GM18508 (cell line): ENCODE measurements around the gene CDIP1.

Source experiments
- ATAC-seq: cut with Tn5 transposase; IDR thresholded peaks from one replicate; pipeline ENCODE4 v1.9.1; 2021; ENCODE audit warnings: moderate number of reproducible peaks; ENCODE audit not compliant: insufficient read depth, unreplicated experiment

The CDIP1 gene

GRCh38 chr16:4544473-4544872 is 5.9 kb upstream of the CDIP1 start:
- ATAC-seq, result no peak

DNA sequence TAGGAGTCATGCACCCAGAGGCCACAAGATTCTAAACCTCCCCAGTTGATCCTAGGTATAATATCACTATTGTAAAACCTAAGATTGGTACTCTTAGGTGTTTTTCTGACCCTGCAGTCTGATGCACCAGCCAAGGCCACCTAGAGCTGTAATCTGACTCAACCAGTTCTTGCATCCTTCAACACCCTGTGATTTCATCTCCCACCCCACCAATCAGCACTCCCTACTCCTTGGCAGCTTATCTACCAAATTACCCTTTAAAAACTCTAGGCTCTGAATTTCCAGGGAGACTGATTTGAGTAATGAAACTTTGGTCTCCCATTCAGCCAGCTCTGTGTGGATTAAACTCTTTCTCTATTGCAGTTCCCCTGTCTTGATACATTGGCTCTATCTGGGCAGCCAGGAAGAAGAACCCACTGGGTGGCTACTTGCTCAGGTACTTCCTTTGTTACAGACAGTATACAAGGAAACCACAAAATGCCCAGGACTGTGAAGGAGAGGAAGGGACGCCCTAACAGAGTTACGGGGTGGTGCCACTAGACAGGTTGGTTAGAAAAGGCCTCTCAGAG is 1.2 kb upstream of the CDIP1 start:
- ATAC-seq, result no peak

GRCh38 chr16:4537376-4538343 is 913 bp downstream of the CDIP1 start:
- no peak for ATAC-seq

DNA sequence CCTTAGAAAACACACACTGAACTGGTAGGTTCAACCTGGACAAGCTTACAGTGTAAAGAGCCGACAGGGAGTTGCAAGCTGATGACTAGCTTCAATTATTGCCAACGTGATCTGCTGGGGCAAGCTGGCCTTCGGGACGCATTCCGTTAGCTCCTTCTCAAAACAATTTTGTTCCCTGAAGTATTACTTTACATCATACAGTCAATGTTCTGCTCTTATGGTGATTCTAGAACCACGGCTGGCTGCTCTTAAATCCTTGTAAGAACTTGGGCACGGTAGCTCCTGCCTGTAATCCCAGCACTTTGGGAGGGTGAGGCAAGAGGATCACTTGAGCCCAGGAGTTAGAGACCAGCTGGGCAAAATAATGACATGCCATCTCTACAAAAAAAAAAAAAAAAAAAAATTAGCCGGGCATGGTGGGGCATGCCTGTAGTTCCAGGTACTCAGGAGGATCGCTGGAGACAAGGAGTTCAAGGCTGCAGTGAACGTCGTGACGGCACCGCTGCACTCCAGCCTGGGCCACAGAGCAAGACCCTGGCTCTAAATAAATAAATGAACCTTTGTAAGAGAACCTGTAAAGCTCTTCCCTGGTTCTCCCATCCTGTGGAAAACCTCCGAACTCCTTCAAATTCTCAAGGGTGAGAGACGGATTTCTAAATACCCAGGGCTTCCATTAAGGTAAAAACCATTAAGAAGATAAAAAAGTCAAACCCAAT is 2.0 kb downstream of the CDIP1 start:
- no peak for ATAC-seq

DNA sequence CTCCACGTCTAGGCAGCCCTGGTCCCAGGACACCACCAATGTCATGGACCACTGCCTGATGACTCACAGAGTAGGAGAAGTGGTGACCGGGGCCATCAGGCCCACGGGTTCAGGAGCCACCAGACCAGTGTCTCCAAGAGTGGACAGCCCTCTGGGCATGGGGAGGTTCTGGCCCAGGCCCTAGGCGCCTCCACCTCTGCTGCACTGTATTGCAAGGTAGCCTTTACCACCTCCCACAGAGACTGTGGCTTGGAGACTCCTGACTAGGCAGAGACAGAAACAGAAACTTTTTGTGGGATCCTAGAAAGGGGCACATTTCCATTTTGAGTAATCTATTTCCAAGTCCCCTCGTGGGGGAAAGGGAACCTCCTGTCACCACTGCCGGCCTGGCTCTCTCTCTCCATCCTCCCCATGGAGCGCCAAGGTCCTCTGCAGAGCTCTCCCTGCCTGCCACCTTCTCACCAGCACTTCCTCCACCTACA is 2.9 kb downstream of the CDIP1 start:
- no peak for ATAC-seq

DNA sequence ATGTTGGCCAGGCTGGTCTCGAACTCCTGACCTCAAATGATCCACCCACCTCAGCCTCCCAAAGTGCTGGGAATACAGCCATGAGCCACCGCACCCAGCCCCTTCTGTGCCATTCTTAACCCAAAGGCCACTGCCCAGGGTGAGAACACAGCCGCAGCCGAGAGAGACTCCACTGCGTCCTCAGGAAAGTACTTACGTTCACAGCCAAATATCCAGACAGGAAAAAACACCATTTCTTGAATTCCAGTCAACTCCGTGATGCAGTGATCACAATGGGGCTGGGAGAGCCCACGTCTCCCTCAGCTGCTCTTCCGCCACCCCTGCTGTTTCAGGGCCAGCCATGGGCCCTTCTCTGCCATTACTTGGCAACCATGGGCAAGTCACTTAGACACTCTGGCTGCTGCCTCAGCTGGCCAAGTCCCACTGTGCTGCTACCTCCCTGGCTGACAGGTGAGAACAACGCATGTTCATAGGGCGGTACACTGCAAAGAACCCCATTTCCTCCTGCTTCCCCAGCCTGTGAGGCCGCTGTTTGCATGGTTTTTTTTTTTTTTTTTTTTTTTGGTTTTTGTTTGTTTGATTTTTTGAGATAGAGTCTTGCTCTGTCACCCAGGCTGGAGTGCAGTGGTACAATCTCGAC is 4.3 kb downstream of the CDIP1 start:
- no peak for ATAC-seq

DNA sequence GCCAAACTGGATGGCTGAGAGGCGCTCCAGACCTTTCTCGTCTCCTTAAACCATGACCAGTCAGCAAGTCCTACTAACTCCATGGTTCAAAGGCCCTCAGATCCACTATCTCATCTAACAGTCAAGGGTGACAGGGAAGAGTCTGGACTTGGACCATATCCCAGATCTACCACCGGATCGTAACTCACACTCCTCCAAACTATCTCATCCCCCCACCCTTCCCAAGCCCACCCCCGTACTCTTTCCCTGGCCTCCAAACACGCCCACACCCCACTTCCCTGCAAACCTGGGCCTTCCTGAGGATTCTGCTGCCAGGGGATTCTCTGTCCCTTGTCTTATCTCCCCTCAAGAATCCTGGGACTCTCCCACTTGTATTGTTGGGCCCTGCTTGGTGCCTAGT is 5.1 kb downstream of the CDIP1 start:
- ATAC-seq, result no peak

DNA sequence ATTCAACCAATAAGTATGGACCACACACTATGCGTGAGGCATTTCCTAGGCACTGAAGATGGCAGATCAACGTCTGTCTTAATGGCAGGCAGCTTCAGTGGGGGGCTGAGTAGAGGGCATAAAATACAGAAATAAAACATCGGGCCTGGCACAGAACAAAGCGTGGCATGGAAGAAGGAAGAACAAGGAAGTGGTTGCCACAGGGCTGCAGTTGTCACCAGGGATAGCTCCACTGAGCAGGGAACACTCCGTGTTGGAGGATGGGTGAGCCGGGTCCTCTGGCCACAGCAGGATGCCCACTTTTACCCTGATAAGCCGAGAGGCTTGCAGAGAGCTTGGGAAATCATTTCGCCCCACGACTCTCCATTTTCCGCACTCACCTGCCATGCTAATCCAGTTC is 6.3 kb downstream of the CDIP1 start:
- ATAC-seq, result no peak

- no peak for ATAC-seq
Observed at GRCh38 chr16:4531811-4532210, 6.8 kb downstream of the CDIP1 start.

GRCh38 chr16:4529085-4530060 is 9.2 kb downstream of the CDIP1 start:
- no peak for ATAC-seq

DNA sequence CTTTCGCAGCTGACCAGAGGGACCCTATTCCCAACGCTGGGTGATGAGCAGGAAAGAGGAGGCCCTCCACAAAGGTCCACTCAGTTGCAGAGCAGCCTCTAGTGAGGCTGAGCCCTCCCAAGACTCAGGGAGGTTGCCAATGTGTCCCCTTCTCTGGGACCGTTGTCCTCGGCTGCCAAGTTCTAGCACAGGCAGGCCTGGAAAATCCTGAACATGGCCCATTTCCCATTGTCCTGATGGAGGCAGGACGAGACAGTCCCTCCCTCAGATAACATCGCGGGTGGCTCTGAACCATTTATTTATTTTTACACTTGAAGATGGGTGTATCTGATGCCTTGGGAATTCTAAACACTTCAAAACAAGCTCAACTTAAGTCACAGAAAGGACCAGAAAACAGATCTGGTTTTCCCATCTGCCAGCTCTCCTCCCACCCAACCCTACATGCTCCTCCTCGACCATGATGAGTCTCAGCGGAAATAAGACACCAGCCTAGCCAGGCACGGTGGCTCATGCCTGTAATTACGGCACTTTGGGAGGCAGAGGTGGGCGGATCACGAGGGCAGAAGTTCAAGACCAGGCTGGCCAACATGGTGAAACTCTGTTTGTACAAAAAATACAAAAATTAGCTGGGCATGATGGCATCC is 12.8 kb downstream of the CDIP1 start:
- no peak for ATAC-seq

DNA sequence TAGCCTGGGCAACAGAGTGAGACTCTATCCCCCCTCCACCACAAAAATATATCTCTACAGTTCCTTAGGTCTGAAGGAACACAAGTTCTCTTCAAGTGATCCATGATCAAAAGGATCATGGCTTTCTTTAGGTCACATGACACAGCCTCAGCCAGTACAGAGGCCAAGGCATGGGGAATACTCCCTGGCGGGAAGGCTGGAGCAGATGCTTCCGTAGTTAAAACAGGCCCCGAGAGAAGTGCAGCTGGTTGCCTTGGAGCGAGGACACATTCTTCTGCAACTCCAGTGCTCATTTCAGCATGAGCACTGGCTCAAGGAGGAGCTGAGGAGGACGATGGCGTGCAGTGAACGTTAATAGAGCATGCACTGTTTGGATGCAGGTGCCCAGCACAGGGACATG is 13.5 kb downstream of the CDIP1 start:
- no peak for ATAC-seq

DNA sequence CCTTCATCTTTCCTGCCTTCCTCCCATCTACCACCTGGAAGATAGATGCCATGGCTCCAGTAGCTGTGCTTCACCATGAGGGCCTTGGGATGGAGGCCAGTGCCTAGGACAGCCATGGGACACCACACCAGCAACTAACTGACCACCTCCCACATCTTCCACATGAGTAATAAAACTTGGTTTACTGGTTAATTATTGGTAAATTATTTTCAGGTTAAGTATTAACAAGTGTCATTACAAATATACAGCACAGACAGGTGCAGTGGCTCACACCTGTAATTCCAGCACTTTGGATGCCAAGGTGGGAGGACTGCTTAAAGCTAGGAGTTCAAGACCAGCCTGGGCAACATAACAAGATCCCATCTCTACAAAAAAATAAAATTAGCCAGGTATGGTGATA is 14.0 kb downstream of the CDIP1 start:
- ATAC-seq, result no peak

DNA sequence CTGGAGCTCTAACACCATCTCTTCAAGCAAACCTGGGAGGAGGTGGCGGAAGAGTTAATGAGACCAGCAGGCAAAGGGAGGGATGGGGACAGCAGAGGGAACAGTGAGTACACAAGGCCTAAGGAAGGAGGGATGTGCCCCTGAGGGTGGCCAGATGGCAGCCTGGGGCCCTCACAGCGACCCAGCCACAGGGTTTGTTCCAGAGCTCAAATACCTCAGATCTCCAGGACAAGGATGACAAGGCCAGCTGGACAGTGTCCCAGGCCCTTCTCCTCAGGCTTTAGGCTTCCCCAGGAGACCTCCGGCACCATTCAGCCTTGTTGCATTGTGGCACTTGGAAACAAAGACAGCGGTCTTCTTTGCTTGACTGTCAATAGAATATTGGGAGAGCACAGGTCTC is 14.9 kb downstream of the CDIP1 start:
- no peak for ATAC-seq

DNA sequence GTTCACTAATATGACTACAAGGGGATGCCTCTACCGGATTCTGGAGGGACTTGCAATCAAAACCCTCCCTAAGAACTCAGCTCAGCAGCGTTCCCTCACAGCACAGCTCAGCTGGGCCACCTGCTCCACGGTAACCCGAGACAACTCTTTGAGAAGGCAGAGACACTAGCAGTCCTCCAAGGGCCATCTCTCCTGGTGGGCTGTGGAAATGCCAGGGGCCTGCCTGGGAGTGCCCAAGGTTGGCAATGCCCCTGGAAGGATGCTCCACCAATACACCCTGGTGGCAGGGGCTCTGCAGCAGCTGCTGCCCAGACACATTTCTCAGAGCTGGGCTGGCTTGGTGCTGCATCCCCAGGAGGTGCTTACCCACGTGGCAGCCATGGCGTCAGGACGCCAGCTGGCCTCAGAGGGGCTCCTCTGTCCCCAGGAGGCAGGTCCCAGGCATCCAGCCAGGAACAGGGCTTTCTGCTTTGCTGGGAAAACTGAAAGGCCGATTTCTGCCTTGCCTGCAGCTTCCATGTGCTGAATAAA is 16.5 kb downstream of the CDIP1 start:
- no peak for ATAC-seq

- ATAC-seq, result no peak
Observed at GRCh38 chr16:4520913-4521312, 17.7 kb downstream of the CDIP1 start.

- no peak for ATAC-seq
Observed at GRCh38 chr16:4519274-4520058, 19.1 kb downstream of the CDIP1 start.
